GM18951 (cell line): ENCODE results near the gene R3HDM4.

Experiments
- POLR2A ChIP-seq: IDR thresholded peaks from 4 replicates; pipeline ENCODE4 v1.6.1; 2011; ENCODE audit warnings: mild to moderate bottlenecking; ENCODE audit not compliant: insufficient read length, insufficient read depth; ENCODE audit errors: extremely low read depth
- in situ Hi-C: fragments of 300-500 bp; cut with MboI; formaldehyde crosslinking; loops from one replicate; pipeline ENCODE4 v1.12.0; 2022; ENCODE audit warnings: low sequenced_read_pairs, mixed read lengths, inconsistent platforms; ENCODE audit not compliant: unreplicated experiment

Gene R3HDM4

GRCh38 chr19:942133-942645 lies 29.2 kb upstream of the R3HDM4 start:
- in situ Hi-C loops, result no loop called here
- no peak for TF ChIP-seq POLR2A

DNA sequence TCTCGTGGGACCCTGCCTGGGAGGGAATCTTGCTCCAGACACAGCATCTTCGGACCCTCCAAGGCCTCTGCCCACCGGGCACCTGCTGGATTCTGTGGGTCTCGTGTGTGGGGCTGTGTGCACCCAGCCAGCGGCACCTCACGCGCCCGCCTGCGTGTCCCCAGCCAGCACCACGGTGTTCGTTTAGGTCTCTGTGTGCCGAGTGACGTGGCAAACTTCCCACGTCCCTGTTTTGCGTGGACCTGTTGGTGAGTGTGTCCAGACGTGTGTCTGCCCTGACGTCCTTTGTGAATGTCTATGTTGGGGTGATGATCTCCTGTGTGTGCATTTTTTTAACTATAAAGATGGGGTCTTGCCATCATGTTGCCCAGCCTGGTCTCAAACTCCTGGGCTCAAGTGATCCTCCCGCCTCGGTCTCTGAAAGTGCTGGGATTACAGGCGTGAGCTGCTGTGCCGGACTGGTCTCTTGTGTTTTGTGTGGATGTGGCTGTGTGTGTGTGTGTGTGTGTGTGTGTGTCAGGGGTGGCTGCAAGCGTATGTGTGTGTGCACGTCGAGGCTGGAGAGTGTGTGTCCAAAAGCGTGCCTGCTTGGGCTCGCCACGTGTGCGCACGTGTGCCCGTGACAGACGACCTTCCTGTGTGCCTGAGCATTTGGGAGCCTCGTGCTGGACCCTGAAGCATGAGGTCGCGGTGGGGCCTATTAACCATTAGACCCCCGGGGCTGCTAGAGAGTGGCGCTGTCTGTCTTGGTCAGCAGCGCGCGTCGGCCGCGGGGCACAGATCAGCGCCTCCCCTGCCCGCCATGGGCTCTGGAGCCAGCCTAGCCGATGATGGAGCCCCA lies 28.5 kb upstream of the R3HDM4 start:
- TF ChIP-seq POLR2A, result no peak

DNA sequence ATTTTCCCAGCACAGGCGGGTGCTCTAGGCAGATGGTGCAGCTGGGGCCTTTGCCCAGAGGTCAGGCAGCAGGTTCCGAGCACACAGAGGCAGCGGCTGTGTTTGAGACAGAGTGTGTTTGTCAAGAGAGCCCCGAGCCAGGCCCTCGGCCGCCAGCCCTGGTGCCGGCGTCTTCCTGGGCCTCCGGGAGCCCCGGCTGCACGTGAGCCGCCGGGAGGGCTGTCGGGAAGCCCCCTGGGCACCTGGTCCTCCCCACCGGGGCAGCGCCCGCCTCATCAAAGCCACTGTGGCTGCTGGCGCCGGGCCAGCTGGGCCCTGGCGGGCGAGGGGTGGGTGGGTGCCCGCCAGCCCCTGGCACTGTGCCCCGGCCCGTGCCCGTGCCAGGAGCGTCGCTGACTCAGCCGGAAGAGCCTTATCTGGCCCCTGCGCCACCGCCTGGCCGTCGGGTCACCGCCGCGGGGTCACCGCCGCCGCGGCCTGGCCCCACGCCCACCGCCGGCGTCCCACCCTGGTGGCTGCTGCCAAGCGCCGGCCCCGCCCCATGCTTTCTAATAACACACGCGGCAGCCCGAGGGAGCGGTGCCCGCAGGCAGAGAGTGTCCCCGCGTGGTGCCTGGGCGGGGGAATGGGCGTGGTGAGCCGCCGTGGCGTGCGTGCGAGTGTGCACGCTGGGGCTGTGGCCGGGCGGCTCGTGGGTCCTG lies 27.7 kb upstream of the R3HDM4 start:
- no peak for TF ChIP-seq POLR2A
- in situ Hi-C loops, result no loop called here

More for the DNA sequence above, 28.5 kb upstream of the R3HDM4 start:
- in situ Hi-C loops, result no loop called here

GRCh38 chr19:939922-940321 lies 26.9 kb upstream of the R3HDM4 start:
- no peak for TF ChIP-seq POLR2A
- in situ Hi-C loops, result no loop called here

GRCh38 chr19:939439-939838 lies 26.4 kb upstream of the R3HDM4 start:
- no peak for TF ChIP-seq POLR2A
- in situ Hi-C loops, result no loop called here

DNA sequence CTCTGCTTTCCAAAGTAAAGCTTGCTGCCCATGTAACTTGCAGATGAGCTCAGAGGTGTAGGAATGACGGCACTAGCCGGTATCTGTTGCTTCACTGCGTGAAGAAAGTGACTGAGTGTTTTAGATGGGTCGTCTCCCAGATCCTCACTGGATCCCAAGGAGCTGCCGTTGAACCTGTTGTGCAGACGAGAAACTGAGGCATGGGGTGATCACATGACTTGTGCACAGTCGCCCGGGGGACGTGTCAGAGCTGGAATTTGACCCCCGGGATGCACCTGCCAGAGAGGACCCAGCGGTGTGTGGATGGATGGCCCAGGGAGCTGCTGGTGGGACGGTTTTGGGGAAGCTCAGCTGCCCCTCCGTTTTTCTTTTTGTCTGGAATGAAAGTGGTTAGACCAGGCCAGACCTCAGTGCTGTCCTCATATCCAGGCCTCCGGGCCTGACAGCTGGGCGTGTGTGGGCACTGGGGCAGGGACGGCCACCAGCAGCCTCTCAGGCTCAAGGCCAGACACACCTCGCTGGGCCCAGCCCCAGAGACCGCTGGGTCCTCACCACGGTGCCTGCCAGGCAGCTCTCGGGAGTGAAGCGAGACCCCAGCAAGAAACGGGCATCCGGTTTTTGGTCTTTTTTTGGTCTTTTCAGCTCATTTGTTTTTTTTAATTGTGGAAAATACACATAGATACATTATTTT lies 25.4 kb upstream of the R3HDM4 start:
- no peak for TF ChIP-seq POLR2A
- in situ Hi-C loops, result no loop called here

- in situ Hi-C loops, result no loop called here
- TF ChIP-seq POLR2A, result no peak
Observed at GRCh38 chr19:937259-937694, 24.3 kb upstream of the R3HDM4 start.

- in situ Hi-C loops, result no loop called here
- TF ChIP-seq POLR2A, result no peak
Observed at GRCh38 chr19:936175-936546, 23.1 kb upstream of the R3HDM4 start.

DNA sequence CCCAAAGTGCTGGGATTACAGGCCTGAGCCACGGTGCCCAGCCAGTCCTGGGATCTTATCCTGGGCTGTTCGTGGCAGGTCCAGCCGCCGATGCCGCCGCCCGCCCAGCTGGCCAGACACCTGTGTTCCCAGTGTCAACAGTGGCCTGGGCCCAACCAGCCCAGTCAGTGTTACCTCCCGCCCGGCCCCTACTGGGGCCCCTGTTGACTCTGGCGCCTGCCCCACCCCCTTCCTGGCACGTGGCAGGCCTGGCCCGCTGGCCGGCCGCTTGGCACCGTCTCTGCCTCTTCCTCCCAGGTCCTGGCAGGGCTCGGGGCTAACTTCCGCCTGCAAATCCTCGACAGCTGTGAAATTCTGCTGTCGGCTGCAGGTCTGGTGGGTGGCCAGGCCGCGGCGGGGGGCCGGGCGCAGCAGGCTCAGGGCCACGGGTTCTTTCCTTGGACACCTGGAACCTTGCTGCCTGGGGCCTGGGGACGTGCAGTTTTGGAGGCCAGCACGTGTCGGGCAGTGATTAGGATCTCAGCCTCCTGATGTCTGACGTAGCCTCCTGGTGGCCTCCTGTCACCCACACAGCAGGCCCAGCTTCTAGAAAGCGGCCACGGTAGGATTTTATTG lies 22.0 kb upstream of the R3HDM4 start:
- TF ChIP-seq POLR2A, result no peak
- in situ Hi-C loops, result no loop called here

DNA sequence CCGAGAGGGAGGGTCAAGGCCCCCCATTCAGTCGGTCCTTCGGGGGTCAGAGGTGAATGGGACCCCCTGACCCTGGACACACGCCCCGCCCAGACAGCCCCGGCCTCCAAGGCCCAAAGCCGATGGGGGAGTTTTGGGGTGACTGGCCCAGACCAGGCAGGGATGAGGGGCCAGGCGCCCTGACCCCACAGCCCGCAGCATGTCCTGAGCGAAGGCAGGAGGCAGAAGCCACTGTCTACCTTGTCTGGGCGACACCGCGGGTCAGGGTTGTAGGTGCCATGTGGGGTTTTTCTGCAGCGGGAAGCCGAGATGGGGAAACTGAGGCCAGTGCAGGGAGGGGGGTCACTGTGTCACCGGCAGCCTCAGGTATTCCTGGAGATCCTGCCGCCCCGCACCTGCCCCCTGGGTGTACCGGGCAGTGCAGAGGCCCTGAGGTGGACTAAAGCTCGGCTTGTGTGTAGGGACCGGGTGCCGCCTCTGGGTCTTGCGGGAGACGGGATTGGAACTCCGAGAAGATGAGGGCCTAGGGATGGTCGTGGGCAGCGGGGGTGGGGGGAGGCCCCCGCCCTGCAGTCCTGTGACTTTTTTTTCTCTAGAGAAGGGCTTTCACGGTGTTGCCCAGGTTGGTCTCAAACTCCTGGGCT lies 21.3 kb upstream of the R3HDM4 start:
- in situ Hi-C loops, result no loop called here
- TF ChIP-seq POLR2A, result no peak

- no peak for TF ChIP-seq POLR2A
- in situ Hi-C loops, result no loop called here
Observed at GRCh38 chr19:933553-933882, 20.5 kb upstream of the R3HDM4 start.

- no peak for TF ChIP-seq POLR2A
- in situ Hi-C loops, result no loop called here
Observed at GRCh38 chr19:932648-933552, 19.9 kb upstream of the R3HDM4 start.
